ENCODE data around the gene SLC34A3. TPM values are rescaled to one million over a fixed set of nuclear protein-coding genes. Genes with fewer than 3 reads are reported as not detected.

SLC34A3 gene
- total RNA-seq, 1 donor from 2014 or later = not detected

GRCh38 chr9:137220317-137221094 is 10.2 kb upstream of the SLC34A3 start:
- no peak for DNase-seq (ENCODE audit: low read depth, low spot score)
- TF ChIP-seq, protein P1, sequence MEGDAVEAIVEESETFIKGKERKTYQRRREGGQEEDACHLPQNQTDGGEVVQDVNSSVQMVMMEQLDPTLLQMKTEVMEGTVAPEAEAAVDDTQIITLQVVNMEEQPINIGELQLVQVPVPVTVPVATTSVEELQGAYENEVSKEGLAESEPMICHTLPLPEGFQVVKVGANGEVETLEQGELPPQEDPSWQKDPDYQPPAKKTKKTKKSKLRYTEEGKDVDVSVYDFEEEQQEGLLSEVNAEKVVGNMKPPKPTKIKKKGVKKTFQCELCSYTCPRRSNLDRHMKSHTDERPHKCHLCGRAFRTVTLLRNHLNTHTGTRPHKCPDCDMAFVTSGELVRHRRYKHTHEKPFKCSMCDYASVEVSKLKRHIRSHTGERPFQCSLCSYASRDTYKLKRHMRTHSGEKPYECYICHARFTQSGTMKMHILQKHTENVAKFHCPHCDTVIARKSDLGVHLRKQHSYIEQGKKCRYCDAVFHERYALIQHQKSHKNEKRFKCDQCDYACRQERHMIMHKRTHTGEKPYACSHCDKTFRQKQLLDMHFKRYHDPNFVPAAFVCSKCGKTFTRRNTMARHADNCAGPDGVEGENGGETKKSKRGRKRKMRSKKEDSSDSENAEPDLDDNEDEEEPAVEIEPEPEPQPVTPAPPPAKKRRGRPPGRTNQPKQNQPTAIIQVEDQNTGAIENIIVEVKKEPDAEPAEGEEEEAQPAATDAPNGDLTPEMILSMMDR (conservative IDR thresholded peaks at IDR 0.05) = no peak
- H3K9me3 Mint-ChIP-seq = no peaks in the 10 kb centered on the region
- no peaks in the 10 kb centered on the region for H3K4me1 Mint-ChIP-seq
- no peaks in the 10 kb centered on the region for H3K36me3 Mint-ChIP-seq (ENCODE audit: low read depth)
- H3K27ac Mint-ChIP-seq (ENCODE audit: unreplicated experiment) = no peak overlapping the region
- peak overlapping the region; percentile 54 for H3K4me3 Mint-ChIP-seq
- H3K27me3 Mint-ChIP-seq (ENCODE audit: low read depth) = peaks cover 2% of the 10 kb centered on the region

DNA sequence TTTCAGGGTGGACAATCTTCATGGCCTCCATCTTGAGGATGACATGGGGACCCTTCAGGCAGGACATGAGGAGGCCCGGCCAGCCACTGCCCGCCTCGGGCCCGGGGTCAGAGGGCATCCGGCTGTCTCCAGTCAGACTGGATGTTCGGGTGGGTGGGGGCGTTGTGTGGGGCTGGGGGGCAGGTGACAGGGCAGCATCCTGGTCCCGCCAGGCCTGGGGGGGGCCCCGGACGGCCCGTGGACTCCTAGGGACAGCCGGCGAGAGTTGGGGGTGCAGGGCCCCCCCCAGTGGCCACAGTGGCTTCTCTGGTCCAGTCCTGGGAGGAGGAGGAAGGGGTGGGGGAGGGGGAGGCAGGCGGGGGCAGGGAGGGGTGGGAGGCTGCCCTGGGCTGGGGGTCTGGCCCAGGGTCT is 9.6 kb upstream of the SLC34A3 start:
- TF ChIP-seq, protein P1 (conservative IDR thresholded peaks at IDR 0.05) = no peak
- no peaks in the 10 kb centered on the region for H3K9me3 Mint-ChIP-seq
- H3K27me3 Mint-ChIP-seq (ENCODE audit: low read depth) = peaks cover 2% of the 10 kb centered on the region
- H3K4me1 Mint-ChIP-seq = no peaks in the 10 kb centered on the region
- no peak overlapping the region for H3K27ac Mint-ChIP-seq (ENCODE audit: unreplicated experiment)
- peak overlapping the region; percentile 54 for H3K4me3 Mint-ChIP-seq
- DNase-seq (ENCODE audit: low read depth, low spot score) = no peak
- no peaks in the 10 kb centered on the region for H3K36me3 Mint-ChIP-seq (ENCODE audit: low read depth)

- no peak for DNase-seq (ENCODE audit: low read depth, low spot score)
- H3K9me3 Mint-ChIP-seq = no peaks in the 10 kb centered on the region
- no peaks in the 10 kb centered on the region for H3K4me1 Mint-ChIP-seq
- H3K4me3 Mint-ChIP-seq = no peak overlapping the region
- TF ChIP-seq, protein P1 (conservative IDR thresholded peaks at IDR 0.05) = no peak
- H3K36me3 Mint-ChIP-seq (ENCODE audit: low read depth) = no peaks in the 10 kb centered on the region
- peaks cover 2% of the 10 kb centered on the region for H3K27me3 Mint-ChIP-seq (ENCODE audit: low read depth)
- no peak overlapping the region for H3K27ac Mint-ChIP-seq (ENCODE audit: unreplicated experiment)
These were observed 9.1 kb upstream of the SLC34A3 start for GRCh38 chr9:137221506-137222111.

GRCh38 chr9:137222190-137223077 is 8.3 kb upstream of the SLC34A3 start, which contains the start of gene RNF208:
TSS of gene RNF208 (minus strand) at chr9:137222240. CDS start at chr9:137221212, 1,028 bp downstream.
- peak within 1 kb of the TSS; percentile 81 for H3K27ac Mint-ChIP-seq (ENCODE audit: unreplicated experiment)
- H3K4me1 Mint-ChIP-seq = peaks cover under 1% of the 10 kb centered on the region
- H3K4me3 Mint-ChIP-seq = peak within 1 kb of the TSS; percentile 85
- no peaks in the 10 kb centered on the region for H3K36me3 Mint-ChIP-seq (ENCODE audit: low read depth)
- H3K9me3 Mint-ChIP-seq = no peaks in the 10 kb centered on the region
- TF ChIP-seq, protein P1 (conservative IDR thresholded peaks at IDR 0.05) = no peak
- peaks cover 3% of the 10 kb centered on the region for H3K27me3 Mint-ChIP-seq (ENCODE audit: low read depth)
- no peak for DNase-seq (ENCODE audit: low read depth, low spot score)

All from neural crest cell (in vitro differentiated cells).